ENCODE measurements around the gene PCYT1A. TPM values are rescaled to one million over a fixed set of nuclear protein-coding genes. Genes with fewer than 3 reads are reported as not detected.

PCYT1A gene
- total and polyA plus RNA-seq, 2 of the 13 experiments (the other 11 are each of a cell fraction or from before 2014, with no cell fraction given): 26.4 to 45.3 TPM

DNA sequence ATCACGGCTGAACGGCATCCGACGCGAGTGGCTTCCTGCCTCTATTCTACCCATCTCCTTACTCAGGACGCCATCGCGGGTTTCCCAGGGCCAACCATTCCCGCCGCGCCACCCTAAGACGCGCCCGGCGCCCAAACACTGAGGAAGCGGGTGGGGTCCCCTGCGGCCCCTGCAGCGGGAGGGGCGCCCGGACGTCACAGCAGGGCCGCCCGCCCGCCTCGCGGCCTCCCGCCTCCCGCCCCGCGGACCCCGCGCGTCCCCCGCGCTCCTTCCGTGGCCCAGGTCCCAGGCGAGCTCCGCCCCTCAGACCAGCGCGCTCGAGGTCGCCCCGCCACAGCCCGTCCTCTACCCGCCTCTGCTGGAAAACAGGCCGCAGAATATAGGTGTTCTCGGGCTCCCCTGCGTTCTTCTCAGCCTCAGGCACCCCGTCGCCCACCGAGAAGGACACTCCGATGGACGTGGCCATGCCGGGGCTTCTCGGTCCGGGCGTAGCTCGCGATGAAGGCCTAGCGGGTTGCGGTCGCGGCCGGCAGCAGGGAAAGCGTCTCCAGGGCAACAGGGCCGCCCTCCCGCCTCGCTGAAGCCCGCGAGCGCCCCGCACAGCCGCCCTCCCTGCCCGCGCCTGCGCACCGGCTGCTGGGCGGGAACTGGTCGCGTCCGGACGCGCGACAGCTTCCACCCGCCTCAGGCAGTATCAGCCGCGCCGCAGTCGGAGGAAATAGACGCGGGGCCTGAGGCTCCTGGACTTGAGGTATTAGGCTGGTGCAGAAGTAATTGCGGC lies 30.4 kb upstream of the PCYT1A start, which contains the start of gene DYNLT2B (continued):
- TF ChIP-seq, protein P1, sequence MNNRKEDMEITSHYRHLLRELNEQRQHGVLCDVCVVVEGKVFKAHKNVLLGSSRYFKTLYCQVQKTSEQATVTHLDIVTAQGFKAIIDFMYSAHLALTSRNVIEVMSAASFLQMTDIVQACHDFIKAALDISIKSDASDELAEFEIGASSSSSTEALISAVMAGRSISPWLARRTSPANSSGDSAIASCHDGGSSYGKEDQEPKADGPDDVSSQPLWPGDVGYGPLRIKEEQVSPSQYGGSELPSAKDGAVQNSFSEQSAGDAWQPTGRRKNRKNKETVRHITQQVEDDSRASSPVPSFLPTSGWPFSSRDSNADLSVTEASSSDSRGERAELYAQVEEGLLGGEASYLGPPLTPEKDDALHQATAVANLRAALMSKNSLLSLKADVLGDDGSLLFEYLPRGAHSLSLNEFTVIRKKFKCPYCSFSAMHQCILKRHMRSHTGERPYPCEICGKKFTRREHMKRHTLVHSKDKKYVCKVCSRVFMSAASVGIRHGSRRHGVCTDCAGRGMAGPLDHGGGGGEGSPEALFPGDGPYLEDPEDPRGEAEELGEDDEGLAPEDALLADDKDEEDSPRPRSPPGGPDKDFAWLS (CRISPR knock-in tag; IDR thresholded peaks at IDR 0.05; ENCODE audit: borderline replicate concordance): no peak
- TF ChIP-seq ZNF549 (CRISPR knock-in tag; IDR thresholded peaks at IDR 0.05) (no peak), ZNF878 (CRISPR knock-in tag; IDR thresholded peaks at IDR 0.05) (no peak), RFXANK (CRISPR knock-in tag; IDR thresholded peaks at IDR 0.05) (0 out of 2 replicates have a peak, but pooled peaks have one; percentile 66), CBX2 (IDR thresholded peaks at IDR 0.05; ENCODE audit: low read depth, low read length) (no peak), CBX2 (CRISPR knock-in tag; IDR thresholded peaks at IDR 0.05; ENCODE audit: low read depth) (no peak), ZMYM2 (CRISPR knock-in tag; IDR thresholded peaks at IDR 0.05) (no peak), BRD4 (CRISPR knock-in tag; IDR thresholded peaks at IDR 0.05) (no peak), MLLT10 (CRISPR knock-in tag; IDR thresholded peaks at IDR 0.05) (no peak), PAX8 (CRISPR knock-in tag; IDR thresholded peaks at IDR 0.05; ENCODE audit: borderline replicate concordance) (no peak), NPAS2 (CRISPR knock-in tag; IDR thresholded peaks at IDR 0.05; ENCODE audit: borderline replicate concordance) (no peak), ZNF678 (CRISPR knock-in tag; IDR thresholded peaks at IDR 0.05) (peak; percentile 68; the same call in 1 of the 2 replicates)
- TF ChIP-seq, protein P2, sequence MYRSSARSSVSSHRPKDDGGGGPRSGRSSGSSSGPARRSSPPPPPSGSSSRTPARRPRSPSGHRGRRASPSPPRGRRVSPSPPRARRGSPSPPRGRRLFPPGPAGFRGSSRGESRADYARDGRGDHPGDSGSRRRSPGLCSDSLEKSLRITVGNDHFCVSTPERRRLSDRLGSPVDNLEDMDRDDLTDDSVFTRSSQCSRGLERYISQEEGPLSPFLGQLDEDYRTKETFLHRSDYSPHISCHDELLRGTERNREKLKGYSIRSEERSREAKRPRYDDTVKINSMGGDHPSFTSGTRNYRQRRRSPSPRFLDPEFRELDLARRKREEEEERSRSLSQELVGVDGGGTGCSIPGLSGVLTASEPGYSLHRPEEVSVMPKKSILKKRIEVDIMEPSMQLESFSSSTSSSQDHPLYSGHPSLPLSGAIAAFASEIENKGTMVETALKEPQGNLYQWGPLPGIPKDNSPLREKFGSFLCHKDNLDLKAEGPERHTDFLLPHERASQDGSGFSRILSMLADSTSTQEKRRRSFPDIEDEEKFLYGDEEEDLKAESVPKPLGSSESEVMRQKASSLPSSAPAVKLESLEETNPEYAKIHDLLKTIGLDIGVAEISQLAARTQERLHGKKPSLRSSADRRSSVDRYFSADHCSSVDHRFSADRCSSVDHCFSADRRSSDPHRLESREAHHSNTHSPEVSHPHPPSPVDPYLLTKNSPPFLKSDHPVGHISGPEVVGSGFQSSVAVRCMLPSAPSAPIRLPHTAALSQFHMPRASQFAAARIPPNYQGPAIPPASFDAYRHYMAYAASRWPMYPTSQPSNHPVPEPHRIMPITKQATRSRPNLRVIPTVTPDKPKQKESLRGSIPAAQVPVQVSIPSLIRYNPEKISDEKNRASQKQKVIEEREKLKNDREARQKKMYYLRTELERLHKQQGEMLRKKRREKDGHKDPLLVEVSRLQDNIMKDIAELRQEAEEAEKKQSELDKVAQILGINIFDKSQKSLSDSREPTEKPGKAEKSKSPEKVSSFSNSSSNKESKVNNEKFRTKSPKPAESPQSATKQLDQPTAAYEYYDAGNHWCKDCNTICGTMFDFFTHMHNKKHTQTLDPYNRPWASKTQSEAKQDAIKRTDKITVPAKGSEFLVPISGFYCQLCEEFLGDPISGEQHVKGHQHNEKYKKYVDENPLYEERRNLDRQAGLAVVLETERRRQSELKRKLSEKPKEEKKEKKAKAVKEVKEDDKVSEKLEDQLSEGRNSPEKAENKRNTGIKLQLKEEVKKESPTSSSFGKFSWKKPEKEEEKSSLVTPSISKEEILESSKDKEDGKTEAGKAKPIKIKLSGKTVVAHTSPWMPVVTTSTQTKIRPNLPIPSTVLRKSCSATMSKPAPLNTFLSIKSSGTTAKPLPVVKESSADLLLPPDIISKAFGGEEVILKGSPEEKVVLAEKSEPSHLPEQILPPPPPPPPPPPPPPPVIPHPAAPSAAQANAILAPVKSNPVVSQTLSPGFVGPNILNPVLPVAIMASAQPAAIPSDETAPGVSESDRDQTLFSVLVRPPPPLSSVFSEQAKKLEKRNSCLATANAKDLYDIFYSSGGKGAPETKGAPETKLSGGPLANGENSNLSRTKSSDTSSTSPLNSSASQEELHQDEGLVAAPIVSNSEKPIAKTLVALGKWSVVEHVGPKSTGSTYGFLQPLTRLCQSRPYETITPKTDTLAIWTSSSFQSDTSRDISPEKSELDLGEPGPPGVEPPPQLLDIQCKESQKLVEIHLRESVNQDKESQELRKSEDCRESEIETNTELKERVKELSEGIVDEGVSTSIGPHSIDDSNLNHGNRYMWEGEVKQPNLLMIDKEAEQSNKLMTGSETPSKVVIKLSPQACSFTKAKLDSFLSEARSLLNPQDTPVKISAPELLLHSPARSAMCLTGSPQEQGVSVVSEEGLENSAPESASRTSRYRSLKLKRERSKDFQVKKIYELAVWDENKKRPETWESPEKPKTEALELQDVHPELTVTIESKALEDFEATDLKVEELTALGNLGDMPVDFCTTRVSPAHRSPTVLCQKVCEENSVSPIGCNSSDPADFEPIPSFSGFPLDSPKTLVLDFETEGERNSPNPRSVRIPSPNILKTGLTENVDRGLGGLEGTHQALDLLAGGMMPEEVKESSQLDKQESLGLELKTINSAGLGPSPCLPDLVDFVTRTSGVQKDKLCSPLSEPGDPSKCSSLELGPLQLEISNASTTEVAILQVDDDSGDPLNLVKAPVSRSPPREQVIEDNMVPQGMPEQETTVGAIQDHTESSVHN (CRISPR knock-in tag; IDR thresholded peaks at IDR 0.05): no peak
- TF ChIP-seq, protein P3, sequence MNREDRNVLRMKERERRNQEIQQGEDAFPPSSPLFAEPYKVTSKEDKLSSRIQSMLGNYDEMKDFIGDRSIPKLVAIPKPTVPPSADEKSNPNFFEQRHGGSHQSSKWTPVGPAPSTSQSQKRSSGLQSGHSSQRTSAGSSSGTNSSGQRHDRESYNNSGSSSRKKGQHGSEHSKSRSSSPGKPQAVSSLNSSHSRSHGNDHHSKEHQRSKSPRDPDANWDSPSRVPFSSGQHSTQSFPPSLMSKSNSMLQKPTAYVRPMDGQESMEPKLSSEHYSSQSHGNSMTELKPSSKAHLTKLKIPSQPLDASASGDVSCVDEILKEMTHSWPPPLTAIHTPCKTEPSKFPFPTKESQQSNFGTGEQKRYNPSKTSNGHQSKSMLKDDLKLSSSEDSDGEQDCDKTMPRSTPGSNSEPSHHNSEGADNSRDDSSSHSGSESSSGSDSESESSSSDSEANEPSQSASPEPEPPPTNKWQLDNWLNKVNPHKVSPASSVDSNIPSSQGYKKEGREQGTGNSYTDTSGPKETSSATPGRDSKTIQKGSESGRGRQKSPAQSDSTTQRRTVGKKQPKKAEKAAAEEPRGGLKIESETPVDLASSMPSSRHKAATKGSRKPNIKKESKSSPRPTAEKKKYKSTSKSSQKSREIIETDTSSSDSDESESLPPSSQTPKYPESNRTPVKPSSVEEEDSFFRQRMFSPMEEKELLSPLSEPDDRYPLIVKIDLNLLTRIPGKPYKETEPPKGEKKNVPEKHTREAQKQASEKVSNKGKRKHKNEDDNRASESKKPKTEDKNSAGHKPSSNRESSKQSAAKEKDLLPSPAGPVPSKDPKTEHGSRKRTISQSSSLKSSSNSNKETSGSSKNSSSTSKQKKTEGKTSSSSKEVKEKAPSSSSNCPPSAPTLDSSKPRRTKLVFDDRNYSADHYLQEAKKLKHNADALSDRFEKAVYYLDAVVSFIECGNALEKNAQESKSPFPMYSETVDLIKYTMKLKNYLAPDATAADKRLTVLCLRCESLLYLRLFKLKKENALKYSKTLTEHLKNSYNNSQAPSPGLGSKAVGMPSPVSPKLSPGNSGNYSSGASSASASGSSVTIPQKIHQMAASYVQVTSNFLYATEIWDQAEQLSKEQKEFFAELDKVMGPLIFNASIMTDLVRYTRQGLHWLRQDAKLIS (CRISPR knock-in tag; IDR thresholded peaks at IDR 0.05): no peak
